GM18508 (cell line): ENCODE data around the gene RNF11.

Experiments used
- ATAC-seq: cut with Tn5 transposase; IDR thresholded peaks from one replicate; pipeline ENCODE4 v1.9.1; 2021; ENCODE audit warnings: moderate number of reproducible peaks; ENCODE audit not compliant: insufficient read depth, unreplicated experiment

The RNF11 gene

GRCh38 chr1:51310871-51311613 lies 75.0 kb downstream of the RNF11 start:
- ATAC-seq = no peak

- ATAC-seq = no peak
Observed at GRCh38 chr1:51311826-51312225, 75.8 kb downstream of the RNF11 start.

- ATAC-seq = no peak
Observed at GRCh38 chr1:51312718-51313117, 76.6 kb downstream of the RNF11 start.

- no peak for ATAC-seq
Observed at GRCh38 chr1:51313268-51313852, 77.3 kb downstream of the RNF11 start.

- no peak for ATAC-seq
Observed at GRCh38 chr1:51313961-51314777, 78.1 kb downstream of the RNF11 start.

GRCh38 chr1:51314974-51315373 lies 78.9 kb downstream of the RNF11 start:
- no peak for ATAC-seq

GRCh38 chr1:51316113-51316845 lies 80.2 kb downstream of the RNF11 start:
- no peak for ATAC-seq

GRCh38 chr1:51316846-51317120 lies 80.7 kb downstream of the RNF11 start:
- no peak for ATAC-seq

- ATAC-seq = no peak
Observed at GRCh38 chr1:51317798-51318197, 81.7 kb downstream of the RNF11 start.

GRCh38 chr1:51320967-51321923 lies 85.2 kb downstream of the RNF11 start:
- ATAC-seq = no peak

- no peak for ATAC-seq
Observed at GRCh38 chr1:51321924-51322280, 85.8 kb downstream of the RNF11 start.

- no peak for ATAC-seq
Observed at GRCh38 chr1:51322417-51323101, 86.5 kb downstream of the RNF11 start.
